Gastrocnemius medialis (tissue), 4 donors: ENCODE results near the gene RAP1B. TPM values are rescaled to one million over a fixed set of nuclear protein-coding genes. Genes with fewer than 3 reads are reported as not detected.

ENCODE experiments used
- ATAC-seq, 2 donors: fragments of 150-250 bp; one replicate each; pipeline ENCODE4 v1.9.1; 2016
- DNase-seq, 2 donors: peaks; one replicate each; pipeline ENCODE4 v3.0.0-alpha.2; 2019
- H3K27ac ChIP-seq, 4 donors: fragments of 200-600 bp; sonication (generic); 1 replicate in 1 of 4; 2 replicates in 3 of 4; pipeline ENCODE4 v1.5.1; 2016 to 2018; ENCODE audit warnings: mild to moderate bottlenecking in 2 of 4, moderate library complexity in 1 of 4
- H3K27me3 ChIP-seq, 3 donors: fragments of 200-600 bp; sonication (generic) in 2 of 3; 1 replicate in 1 of 3; 2 replicates in 2 of 3; pipeline versions ENCODE4 v1.5.1 to v1.6.0; 2016 to 2019; ENCODE audit warnings: mild to moderate bottlenecking in 1 of 3, moderate library complexity in 1 of 3
- H3K36me3 ChIP-seq, 2 donors: fragments of 200-600 bp; sonication (generic) in 1 of 2; one replicate each; pipeline ENCODE4 v1.5.1; 2017 to 2018
- H3K4me1 ChIP-seq, 2 donors: fragments of 200-600 bp; sonication (generic) in 1 of 2; one replicate each; pipeline ENCODE4 v1.5.1; 2016 to 2017; ENCODE audit warnings: mild to moderate bottlenecking in 2 of 2
- H3K4me3 ChIP-seq, 4 donors: fragments of 200-600 bp; sonication (generic) in 3 of 4; 1 replicate in 1 of 4; 2 replicates in 3 of 4; pipeline ENCODE4 v1.5.1; 2016 to 2019; ENCODE audit warnings: mild to moderate bottlenecking in 2 of 4
- H3K9me3 ChIP-seq, 3 donors: fragments of 200-600 bp; sonication (generic) in 2 of 3; 1 replicate in 1 of 3; 2 replicates in 2 of 3; pipeline ENCODE4 v1.5.1; 2016 to 2019
- CTCF ChIP-seq, 5 experiments: fragments of 450-650 bp in 3 of 5; fragments of 200-600 bp in 2 of 5; sonication (generic) in 2 of 5; IDR thresholded peaks in 4 of 5; conservative IDR thresholded peaks in 1 of 5; 1 replicate in 4 of 5; 2 replicates in 1 of 5; pipeline ENCODE4 v1.5.1; 2016 to 2019; ENCODE audit warnings: antibody characterized with exemption in 5 of 5, mild to moderate bottlenecking in 3 of 5, moderate library complexity in 3 of 5
- POLR2A ChIP-seq, 2 donors: fragments of 450-650 bp; IDR thresholded peaks; one replicate each; pipeline ENCODE4 v1.6.1; 2017; ENCODE audit warnings: antibody characterized with exemption in 2 of 2, mild to moderate bottlenecking in 2 of 2, moderate library complexity in 2 of 2
- in situ Hi-C, 4 donors: fragments of 200-750 bp; cut with MboI; loops; one replicate each; pipeline versions ENCODE4 v1.15.0 to v1.8.0; 2017; ENCODE audit warnings: low sequenced_read_pairs in 4 of 4
- intact Hi-C: fragments of 100-400 bp; cut with DNase I; formaldehyde crosslinking; loops from one replicate; pipeline ENCODE4 v1.15.1; 2023; ENCODE audit warnings: low total_unique reads
- total RNA-seq, 4 donors: library from RNA; depleted of rRNA; stranded (reverse); fragments of >200 nt; gene quantifications; one replicate each; pipeline versions ENCODE4 v1.1.0 to v1.2.3, GENCODE V29; 2016

RAP1B gene
- total RNA-seq, 4 donors from 2014 or later, result 58.4 to 93.8 (median 71.9) TPM

GRCh38 chr12:68612202-68612601, 1.5 kb downstream of the RAP1B start:
- ATAC-seq (no peak), DNase-seq (no peak)
- peak overlapping the region; percentile 97 to 99 (median 98) for H3K27ac ChIP-seq
- H3K4me1 ChIP-seq, result peaks cover 44 to 52% of the 10 kb centered on the region in 2 donors
- H3K27me3 ChIP-seq, result no peaks in the 10 kb centered on the region
- no peaks in the 10 kb centered on the region for H3K36me3 ChIP-seq
- intact Hi-C loops (loop anchor here (5.0 kb wide), 1 partner anchor 195 kb away; the partner anchor contains the start of gene MDM2), in situ Hi-C loops (loop anchor here in 1 of 4 donors (10.0 kb wide), 1 partner anchor 247 kb away; no protein-coding TSS in a partner anchor)
- H3K9me3 ChIP-seq, result no peaks in the 10 kb centered on the region
- peak overlapping the region; percentile 82 to 99 (median 94) for H3K4me3 ChIP-seq
- TF ChIP-seq POLR2A (IDR thresholded peaks at IDR 0.05), result no peak
- TF ChIP-seq CTCF (IDR thresholded peaks at IDR 0.05 in 4 of 5, conservative IDR thresholded peaks at IDR 0.05 in 1 of 5), result no peak

- Histone ChIP-seq H3K36me3 (no peaks in the 10 kb centered on the region), H3K4me3 (peak overlapping the region; percentile 82 to 99 (median 94)), H3K9me3 (no peaks in the 10 kb centered on the region), H3K4me1 (peaks cover 49 to 57% of the 10 kb centered on the region in 2 donors), H3K27ac (peak overlapping the region; percentile 97 to 99 (median 98)), H3K27me3 (no peaks in the 10 kb centered on the region)
- intact Hi-C loops, result loop anchor here (5.0 kb wide), 1 partner anchor 195 kb away; the partner anchor contains the start of gene MDM2
- in situ Hi-C loops, result loop anchor here in 1 of 4 donors (10.0 kb wide), 1 partner anchor 248 kb away; no protein-coding TSS in a partner anchor
- no peak for DNase-seq
- ATAC-seq, result no peak
- TF ChIP-seq CTCF (IDR thresholded peaks at IDR 0.05 in 4 of 5, conservative IDR thresholded peaks at IDR 0.05 in 1 of 5), result no peak
Observed at GRCh38 chr12:68612697-68613096, 2.0 kb downstream of the RAP1B start.

- in situ Hi-C loops (loop anchor here in 1 of 4 donors (10.0 kb wide), 1 partner anchor 249 kb away; no protein-coding TSS in a partner anchor), intact Hi-C loops (loop anchor here (5.0 kb wide), 1 partner anchor 194 kb away; the partner anchor contains the start of gene MDM2)
- H3K4me3 ChIP-seq, result peak overlapping the region; percentile 82 to 99 (median 94)
- H3K9me3 ChIP-seq, result no peaks in the 10 kb centered on the region
- ATAC-seq (no peak), DNase-seq (no peak)
- no peak for TF ChIP-seq CTCF (IDR thresholded peaks at IDR 0.05 in 4 of 5, conservative IDR thresholded peaks at IDR 0.05 in 1 of 5)
- no peak for TF ChIP-seq POLR2A (IDR thresholded peaks at IDR 0.05)
- H3K36me3 ChIP-seq, result no peaks in the 10 kb centered on the region
- peak overlapping the region; percentile 97 to 99 (median 98) for H3K27ac ChIP-seq
- H3K4me1 ChIP-seq, result peaks cover 54 to 62% of the 10 kb centered on the region in 2 donors
- no peaks in the 10 kb centered on the region for H3K27me3 ChIP-seq
Observed at GRCh38 chr12:68613209-68613904, 2.7 kb downstream of the RAP1B start.

GRCh38 chr12:68614105-68614679, 3.5 kb downstream of the RAP1B start:
- intact Hi-C loops, result loop anchor here (5.0 kb wide), 1 partner anchor 193 kb away; the partner anchor contains the start of gene MDM2
- Histone ChIP-seq H3K4me1 (peaks cover 56 to 69% of the 10 kb centered on the region in 2 donors), H3K4me3 (peak overlapping the region in 1 of 4 donors; percentile 8), H3K27me3 (no peaks in the 10 kb centered on the region), H3K36me3 (no peaks in the 10 kb centered on the region), H3K27ac (peak overlapping the region in 3 of 4 donors; percentile 97 to 98 (median 98)), H3K9me3 (no peaks in the 10 kb centered on the region)
- TF ChIP-seq CTCF (IDR thresholded peaks at IDR 0.05 in 4 of 5, conservative IDR thresholded peaks at IDR 0.05 in 1 of 5) (no peak), POLR2A (IDR thresholded peaks at IDR 0.05) (no peak)
- ATAC-seq (no peak), DNase-seq (no peak)
- in situ Hi-C loops, result loop anchor here in 1 of 4 donors (10.0 kb wide), 1 partner anchor 249 kb away; no protein-coding TSS in a partner anchor
